Measurements from ENCODE around the gene KLF15. TPM values are rescaled to one million over a fixed set of nuclear protein-coding genes. Genes with fewer than 3 reads are reported as not detected.

KLF15 gene
- total RNA-seq, 1 experiment from 2014 or later, result 3.3 TPM

- no TSS peak for BruUV-seq (replicated peaks)
- RAD21 ChIA-PET (ENCODE audit: low non-redundant PET in 1 of 2, low total read pairs in 2 of 2, uncharacterized antibody in 2 of 2, unreplicated experiment in 2 of 2), result no interaction called here
Observed at GRCh38 chr3:126319701-126320295, 37.4 kb downstream of the KLF15 start.

GRCh38 chr3:126317029-126317996 is 39.9 kb downstream of the KLF15 start:
- no peak overlapping the region for H3K4me3 ChIP-seq (replicated peaks in 1 of 2; ENCODE audit: low read depth in 1 of 2, low read length in 2 of 2)
- H4K20me1 ChIP-seq (ENCODE audit: insufficient read depth), result no peaks in the 10 kb centered on the region
- CTCF ChIA-PET, result no interaction called here
- intact Hi-C loops (cut with micrococcal nuclease), result no loop called here
- H3K4me2 ChIP-seq (ENCODE audit: low read length), result no peak overlapping the region
- POLR2A ChIA-PET, result no interaction called here
- no peaks in the 10 kb centered on the region for H3K79me2 ChIP-seq (ENCODE audit: insufficient read depth, low read length)
- H3K9ac ChIP-seq (ENCODE audit: low read length), result no peak overlapping the region
- DNase-seq (ENCODE audit: low read depth, low spot score) (no peak), ATAC-seq (no peak)
- no peaks in the 10 kb centered on the region for H3K9me3 ChIP-seq (ENCODE audit: control insufficient read depth in 1 of 2, insufficient read depth in 1 of 2, low read depth in 1 of 2, low read length in 2 of 2)
- no peak overlapping the region for H3K27ac ChIP-seq (ENCODE audit: low read depth, low read length)
- H3K27me3 ChIP-seq (ENCODE audit: insufficient read depth, low read length), result peaks cover 4% of the 10 kb centered on the region; the same call in 1 of the 2 replicates
- BruUV-seq (replicated peaks), result no TSS peak
- no peak overlapping the region for H2AFZ ChIP-seq (ENCODE audit: low read depth, low read length, poor library complexity, severe bottlenecking)
- no peaks in the 10 kb centered on the region for H3K4me1 ChIP-seq (ENCODE audit: control insufficient read depth in 1 of 2, insufficient read depth in 2 of 2, low read length in 2 of 2)
- H3K9me2 ChIP-seq (ENCODE audit: insufficient read depth), result no peaks in the 10 kb centered on the region
- H3K36me3 ChIP-seq (ENCODE audit: control insufficient read depth in 1 of 2, insufficient read depth in 2 of 2, low read length in 2 of 2), result no peaks in the 10 kb centered on the region
- RAD21 ChIA-PET (ENCODE audit: low non-redundant PET in 1 of 2, low total read pairs in 2 of 2, uncharacterized antibody in 2 of 2, unreplicated experiment in 2 of 2), result no interaction called here
- TF ChIP-seq TCF7L2 (IDR thresholded peaks at IDR 0.05; ENCODE audit: borderline replicate concordance, extremely low read depth, insufficient read depth, insufficient read length) (no peak), ZNF274 (IDR thresholded peaks at IDR 0.05; ENCODE audit: low read depth, low read length) (no peak), CEBPB (IDR thresholded peaks at IDR 0.05; ENCODE audit: low read depth) (no peak), EZH2phosphoT487 (IDR thresholded peaks at IDR 0.05; ENCODE audit: borderline replicate concordance) (no peak), REST (IDR thresholded peaks at IDR 0.05; ENCODE audit: low read depth) (no peak), POLR2A (IDR thresholded peaks at IDR 0.05; ENCODE audit: borderline replicate concordance, extremely low read depth, insufficient read depth, insufficient read length) (no peak), MAX (IDR thresholded peaks at IDR 0.05) (no peak), ELF1 (IDR thresholded peaks at IDR 0.05; ENCODE audit: borderline replicate concordance, low read depth) (no peak), CBX3 (IDR thresholded peaks at IDR 0.05; ENCODE audit: low read depth) (no peak), SRF (IDR thresholded peaks at IDR 0.05; ENCODE audit: low read depth) (no peak)

More at GRCh38 chr3:126319701-126320295, 37.4 kb downstream of the KLF15 start:
- Histone ChIP-seq H3K79me2 (ENCODE audit: insufficient read depth, low read length) (no peaks in the 10 kb centered on the region), H2AFZ (ENCODE audit: low read depth, low read length, poor library complexity, severe bottlenecking) (no peak overlapping the region), H3K4me2 (ENCODE audit: low read length) (no peak overlapping the region), H3K4me1 (ENCODE audit: control insufficient read depth in 1 of 2, insufficient read depth in 2 of 2, low read length in 2 of 2) (no peaks in the 10 kb centered on the region), H3K4me3 (replicated peaks in 1 of 2; ENCODE audit: low read depth in 1 of 2, low read length in 2 of 2) (no peak overlapping the region), H3K9me2 (ENCODE audit: insufficient read depth) (no peaks in the 10 kb centered on the region), H3K27ac (ENCODE audit: low read depth, low read length) (no peak overlapping the region), H3K36me3 (ENCODE audit: control insufficient read depth in 1 of 2, insufficient read depth in 2 of 2, low read length in 2 of 2) (no peaks in the 10 kb centered on the region), H4K20me1 (ENCODE audit: insufficient read depth) (no peaks in the 10 kb centered on the region), H3K27me3 (ENCODE audit: insufficient read depth, low read length) (peaks cover 6% of the 10 kb centered on the region; the same call in 1 of the 2 replicates), H3K9ac (ENCODE audit: low read length) (no peak overlapping the region), H3K9me3 (ENCODE audit: control insufficient read depth in 1 of 2, insufficient read depth in 1 of 2, low read depth in 1 of 2, low read length in 2 of 2) (no peaks in the 10 kb centered on the region)
- CTCF ChIA-PET, result no interaction called here
- POLR2A ChIA-PET, result no interaction called here
- no peak for ATAC-seq
- intact Hi-C loops (cut with micrococcal nuclease), result no loop called here
- no peak for TF ChIP-seq POLR2A (IDR thresholded peaks at IDR 0.05; ENCODE audit: borderline replicate concordance, extremely low read depth, insufficient read depth, insufficient read length)
- TF ChIP-seq JUND (IDR thresholded peaks at IDR 0.05), result no peak
- no peak for TF ChIP-seq MAX (IDR thresholded peaks at IDR 0.05)
- DNase-seq (ENCODE audit: low read depth, low spot score), result no peak

All from HCT116 (cell line).